ENCODE measurements around the gene RUFY4.
"Not testable (repeated sequence)": the region's sequence is repeated elsewhere in the genome, so short reads cannot be mapped to it uniquely, and the experiment has no call there.

The RUFY4 gene

DNA sequence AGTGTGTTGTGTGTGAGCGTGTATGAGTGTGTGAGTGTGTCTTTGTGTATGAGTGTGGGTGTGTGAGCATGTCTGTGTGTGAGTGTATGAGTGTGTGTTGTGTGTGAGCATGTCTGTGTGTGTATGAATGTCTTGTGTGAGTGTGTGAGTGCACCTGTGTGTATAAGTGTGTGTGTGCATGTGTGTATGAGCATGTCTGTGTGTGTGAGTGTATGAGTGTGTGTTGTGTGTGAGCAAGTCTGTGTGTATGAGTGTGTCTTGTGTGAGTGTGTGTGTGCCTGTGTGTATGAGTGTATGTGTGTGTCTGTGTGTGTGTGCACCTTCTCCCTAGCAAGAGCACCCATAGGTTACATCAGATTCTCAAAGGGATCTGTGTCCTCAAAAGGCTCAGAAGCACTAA, 37.8 kb upstream of the RUFY4 start:
- no peak for DNase-seq (ENCODE audit: low read depth, low spot score)

DNA sequence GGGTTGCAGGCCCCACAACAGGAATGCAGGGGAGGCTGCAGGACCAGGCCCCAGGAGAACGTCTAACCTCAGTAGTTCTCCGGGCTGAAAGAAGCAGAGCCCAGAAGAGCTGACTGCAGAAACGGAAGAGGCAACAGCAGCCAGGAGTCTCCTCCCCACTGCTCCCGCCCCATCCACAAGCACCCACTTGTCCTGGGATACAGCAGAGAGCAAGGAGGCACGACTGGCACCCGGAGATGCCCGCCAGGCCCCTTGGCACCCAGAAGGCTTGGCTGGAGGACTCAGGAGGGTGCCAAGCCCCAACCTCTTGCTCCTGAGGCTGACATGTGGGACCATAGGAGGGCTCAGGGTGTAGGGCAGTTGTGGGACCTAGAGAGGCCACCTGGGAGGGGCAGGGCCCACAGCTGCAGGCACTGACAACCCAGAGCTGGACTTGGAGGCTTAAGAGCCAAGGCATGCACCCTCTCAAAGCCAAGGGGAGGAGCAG, 37.2 kb upstream of the RUFY4 start:
- no peak for DNase-seq (ENCODE audit: low read depth, low spot score)

DNA sequence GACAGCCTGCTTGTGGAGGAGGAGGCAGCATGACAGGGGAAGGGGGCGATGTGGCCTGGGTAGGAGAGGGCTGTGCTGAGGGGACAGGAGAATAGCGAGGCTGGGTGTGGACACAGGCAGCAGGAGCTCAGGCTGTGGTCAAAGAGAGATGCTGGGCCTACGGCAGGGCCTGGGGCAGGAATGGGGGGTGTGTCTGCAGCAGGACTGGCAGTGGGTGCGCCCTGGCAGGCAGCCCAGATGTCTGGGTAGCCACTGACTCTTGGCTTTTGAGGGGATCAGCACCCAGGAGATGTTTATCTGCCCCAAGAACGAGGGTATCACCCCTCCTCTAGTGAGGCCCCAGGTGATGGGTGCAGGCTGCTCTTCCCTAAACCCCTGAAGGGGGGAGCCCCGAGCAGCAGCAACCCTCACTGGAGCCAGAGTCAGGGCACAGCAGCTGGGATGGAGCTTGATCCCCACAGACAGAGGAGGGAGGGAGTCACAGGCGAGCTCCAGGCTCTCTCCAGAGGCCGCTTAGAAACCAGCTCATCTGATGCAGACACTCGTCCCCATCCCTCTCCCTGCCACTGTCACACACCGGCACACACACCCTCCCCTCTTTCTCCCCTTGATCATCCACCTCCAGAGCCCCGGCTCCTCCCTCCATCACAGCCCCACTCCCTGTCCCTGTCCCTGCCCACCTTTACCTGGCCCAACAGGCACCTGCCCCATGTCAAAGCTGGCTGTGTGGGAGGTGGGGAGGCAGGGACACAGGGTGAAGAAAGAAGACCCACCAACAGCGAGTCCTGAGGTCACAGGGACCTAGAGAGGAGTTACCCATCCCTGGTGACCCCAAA, 36.5 kb upstream of the RUFY4 start:
- DNase-seq (ENCODE audit: low read depth, low spot score), result no peak

DNA sequence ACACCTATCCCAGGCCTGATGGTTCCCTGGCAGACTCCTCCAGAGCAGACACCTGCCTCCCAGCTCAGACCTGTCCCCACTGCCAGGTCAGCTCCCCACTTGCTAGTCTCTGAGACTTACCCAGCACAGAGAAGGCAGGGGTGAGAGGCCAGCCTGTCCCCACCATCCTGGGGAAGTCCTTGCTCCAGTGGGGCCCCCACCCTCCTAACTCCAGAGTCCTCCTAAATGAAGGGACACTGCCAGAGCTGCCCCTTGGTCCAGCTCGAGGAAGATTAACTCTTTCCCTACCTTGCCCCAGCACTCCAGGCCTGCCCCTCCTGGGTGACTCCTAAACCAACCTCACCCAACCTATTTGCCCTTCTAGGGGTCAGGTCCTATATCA, 35.9 kb upstream of the RUFY4 start:
- no peak for DNase-seq (ENCODE audit: low read depth, low spot score)

DNA sequence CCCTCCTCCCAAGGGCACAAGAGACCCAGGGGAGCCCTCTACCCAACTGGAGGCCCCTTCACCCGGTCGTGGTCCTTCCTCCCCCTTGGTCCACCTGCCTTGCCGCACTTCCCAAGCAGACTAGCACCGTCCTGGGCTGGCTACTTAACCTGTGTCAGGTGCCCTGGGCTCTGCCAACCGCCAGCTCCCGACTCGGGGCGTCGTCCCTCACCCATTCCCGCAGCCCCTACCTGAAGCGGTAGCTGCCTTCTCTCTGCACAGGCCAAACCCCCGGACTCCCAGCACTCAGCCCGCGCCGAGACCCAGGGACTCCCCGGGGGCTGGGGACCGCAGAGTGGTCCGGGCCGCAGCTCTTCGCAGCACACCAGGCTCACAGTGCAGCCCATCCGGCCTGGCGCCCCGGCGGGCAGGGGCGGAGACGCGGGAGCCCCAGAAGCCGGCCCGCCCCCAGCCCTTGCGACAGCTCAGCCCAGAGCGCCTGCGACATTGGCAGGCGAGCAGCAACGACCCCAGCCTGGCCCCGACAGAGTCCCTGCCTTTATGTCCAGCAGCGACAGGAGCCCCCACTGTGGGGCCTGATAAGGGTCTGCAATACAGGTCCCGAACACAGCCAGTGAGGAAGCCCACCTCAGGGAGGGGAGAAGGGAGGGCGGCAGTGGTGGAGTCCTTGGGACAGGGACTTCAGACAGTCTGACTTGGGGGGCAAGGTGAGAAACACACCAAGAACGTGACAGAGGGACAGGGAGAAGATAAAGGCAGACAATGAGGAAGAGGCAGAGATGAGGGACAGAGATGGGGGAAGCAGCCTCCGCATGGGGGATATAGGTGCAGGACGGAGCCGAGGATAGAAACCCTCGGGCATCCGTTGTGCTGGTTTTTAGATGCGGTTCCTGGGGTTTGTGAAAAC, 35.2 kb upstream of the RUFY4 start:
- DNase-seq (ENCODE audit: low read depth, low spot score), result no peak

DNA sequence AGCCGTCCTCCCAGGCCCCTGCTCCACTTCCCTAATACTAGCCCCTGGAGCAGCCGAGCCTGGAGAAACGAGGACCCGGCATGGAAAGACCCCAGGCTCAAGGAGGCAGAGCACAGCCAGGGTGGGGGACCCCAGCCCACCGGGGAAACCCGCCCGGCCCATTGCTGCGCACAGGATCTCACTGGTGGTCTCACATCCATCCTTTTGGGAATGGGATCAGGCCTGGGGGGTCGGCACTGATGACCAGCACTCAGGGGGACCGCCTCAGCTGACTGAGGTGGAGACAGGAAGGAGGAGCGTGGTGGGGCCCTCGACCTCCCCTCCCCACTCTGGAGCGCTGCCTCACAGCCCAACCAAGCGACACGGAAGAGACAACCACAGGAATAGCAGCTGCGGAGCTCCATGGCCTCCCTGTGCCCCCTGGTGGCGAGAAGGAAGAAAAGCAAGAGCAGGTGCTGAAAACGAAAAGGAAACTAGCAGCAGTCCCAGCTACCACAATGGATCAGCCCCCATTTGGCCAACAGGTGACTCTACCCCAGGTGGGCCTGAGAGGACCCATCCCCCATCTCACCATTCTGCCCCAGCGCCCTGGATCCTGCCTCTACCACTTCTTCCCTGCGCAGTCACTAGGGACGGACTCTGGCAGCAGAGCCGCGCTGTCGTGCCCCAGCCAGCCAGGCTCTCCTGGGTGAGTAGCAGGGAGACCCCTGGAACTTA, 34.4 kb upstream of the RUFY4 start:
- peak; percentile 13 for DNase-seq (ENCODE audit: low read depth, low spot score)

DNA sequence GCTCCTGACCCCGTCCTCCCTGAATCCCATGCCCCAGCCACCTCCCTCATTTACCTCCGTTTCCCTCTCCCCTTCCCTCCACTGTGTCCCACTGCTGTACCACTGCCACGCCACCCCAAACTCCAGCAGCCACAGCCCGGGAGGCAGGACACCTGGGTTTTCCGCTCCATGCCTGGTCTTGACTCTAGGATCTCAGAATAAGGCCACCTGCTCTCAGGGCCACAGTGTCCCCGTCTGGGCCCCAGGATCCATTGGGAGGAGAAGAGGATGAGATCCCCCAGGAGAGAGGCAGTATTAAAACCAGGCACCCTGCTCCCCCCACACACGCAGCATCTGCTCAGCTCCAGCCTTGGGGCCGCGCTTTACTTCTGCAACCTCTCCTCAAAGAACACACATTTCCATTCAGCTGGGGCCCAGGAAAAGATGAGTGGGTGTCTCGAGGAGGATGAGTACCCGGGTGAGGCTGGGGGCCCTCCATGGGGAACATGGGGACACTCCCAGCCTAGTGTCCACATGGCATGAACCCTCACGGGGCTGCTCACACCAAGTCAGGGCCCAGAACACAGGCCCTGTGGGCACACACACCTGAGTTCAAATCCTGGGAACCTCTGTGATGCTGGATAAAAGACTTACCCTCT, 33.5 kb upstream of the RUFY4 start:
- DNase-seq (ENCODE audit: low read depth, low spot score), result no peak

DNA sequence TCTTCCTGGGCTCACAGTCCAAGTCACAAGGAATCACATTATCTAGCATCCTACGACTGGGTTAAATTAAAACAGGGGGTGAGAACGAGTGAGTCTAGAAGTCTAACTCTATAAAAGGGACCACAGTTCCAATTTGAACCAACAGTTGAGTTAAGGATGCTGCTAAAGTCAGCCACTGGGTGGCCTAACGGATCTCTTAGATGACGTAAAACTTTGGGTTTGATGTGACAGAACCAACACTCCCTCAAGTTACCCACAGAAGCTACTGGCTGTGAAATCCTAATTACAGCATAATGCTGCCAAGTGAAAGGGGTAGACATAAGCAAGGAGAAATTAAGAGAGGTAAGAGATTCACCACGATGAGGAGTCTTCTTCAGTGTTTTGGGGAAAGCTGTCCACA, 32.7 kb upstream of the RUFY4 start:
- no peak for DNase-seq (ENCODE audit: low read depth, low spot score)

DNA sequence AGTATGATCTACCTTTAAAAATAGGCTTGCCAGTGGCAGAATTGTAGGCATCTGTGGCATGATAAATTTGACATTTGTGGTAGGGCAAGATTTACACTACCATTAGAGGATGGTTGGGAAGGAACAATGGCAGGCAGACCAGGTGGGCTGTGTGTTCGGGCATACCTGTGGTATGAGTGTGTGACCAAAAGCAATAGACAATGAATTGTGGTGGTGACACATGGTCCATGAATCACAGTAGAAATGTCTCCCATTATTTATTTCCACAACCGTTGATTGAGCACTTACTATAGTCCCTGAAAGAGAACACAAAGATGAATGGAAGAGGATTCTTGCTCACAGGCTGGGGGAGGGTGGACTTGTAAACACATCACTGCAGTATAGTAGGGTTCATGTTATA, 29.9 kb upstream of the RUFY4 start:
- DNase-seq (ENCODE audit: low read depth, low spot score), result no peak

DNA sequence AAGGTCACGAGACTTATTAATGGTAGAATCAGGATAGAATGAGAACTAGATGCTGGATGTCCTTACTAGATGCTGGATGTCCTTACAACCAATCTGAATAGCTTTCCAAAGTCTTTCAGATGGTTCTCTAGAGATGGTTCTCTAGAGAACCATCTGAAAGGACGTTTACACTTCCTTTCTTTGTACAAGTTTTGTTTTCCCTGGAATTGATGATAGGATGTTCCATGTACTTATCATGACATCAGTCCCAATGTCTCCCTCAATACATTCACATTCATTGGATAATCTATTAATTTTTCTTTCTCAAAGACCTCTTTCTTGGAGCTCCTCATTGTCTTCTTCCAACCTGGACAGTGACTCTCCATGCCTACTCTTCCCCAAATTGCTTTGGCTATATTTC, 28.2 kb upstream of the RUFY4 start:
- no peak for DNase-seq (ENCODE audit: low read depth, low spot score)

DNA sequence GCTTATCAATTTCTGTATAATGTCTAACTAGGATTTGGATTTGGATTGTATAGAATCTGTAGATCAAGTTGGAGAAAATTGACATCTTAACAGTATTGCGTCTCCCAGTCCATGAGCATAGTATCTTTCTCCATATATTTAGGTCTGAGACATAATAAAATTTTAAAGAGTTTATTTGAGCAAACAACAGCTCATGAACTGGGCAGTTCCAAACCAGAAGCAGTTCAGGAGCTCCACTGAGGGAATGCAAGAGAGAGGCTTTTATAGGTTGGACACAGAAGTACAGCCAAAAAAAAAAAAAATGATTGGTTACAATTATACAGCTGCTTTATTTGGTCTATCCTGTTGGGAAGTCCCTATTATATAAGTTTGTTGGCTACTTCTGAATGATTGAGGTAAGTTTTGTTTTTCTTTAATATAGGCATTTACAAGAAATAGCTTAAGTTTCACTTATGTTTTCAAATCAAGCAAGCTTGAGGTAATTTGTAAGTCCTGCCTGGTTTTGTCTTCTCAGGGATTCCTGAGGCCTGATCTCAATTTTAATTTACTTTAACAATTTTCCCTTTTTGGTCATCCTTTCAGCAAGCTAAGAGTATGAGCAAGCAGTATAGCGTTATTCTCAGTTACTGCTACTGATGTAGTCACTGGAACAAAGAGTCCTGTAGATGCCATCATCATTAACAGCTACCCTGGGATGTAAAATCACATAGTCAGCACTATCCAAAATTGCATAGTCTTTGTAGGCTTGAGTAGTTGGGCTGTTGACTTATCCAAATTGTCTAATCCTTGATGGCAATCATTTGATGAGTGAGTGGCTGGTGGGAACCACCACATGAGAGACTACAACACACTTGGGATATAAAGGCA, 27.5 kb upstream of the RUFY4 start:
- no peak for DNase-seq (ENCODE audit: low read depth, low spot score)

DNA sequence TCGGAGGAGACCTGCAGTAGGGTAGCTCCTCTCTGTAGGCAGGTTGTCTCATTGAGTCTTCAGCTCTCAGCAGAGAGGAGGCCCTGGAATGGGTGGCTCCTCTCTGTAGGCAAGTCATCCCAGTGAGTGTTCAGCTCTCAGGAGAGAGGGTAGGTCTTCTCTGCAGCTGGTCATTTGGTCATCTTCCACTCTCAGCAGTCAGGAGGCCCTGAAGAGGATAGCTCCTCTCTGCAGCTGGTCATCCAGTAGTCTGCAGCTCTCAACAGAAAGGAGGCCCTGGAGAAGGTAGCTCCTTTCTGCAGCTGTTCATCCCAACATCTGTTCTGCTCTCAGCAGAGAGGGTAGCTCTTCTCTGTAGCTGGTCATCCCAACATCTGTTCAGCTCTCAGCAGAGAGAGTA, 26.0 kb upstream of the RUFY4 start:
- DNase-seq (ENCODE audit: low read depth, low spot score), result no peak

DNA sequence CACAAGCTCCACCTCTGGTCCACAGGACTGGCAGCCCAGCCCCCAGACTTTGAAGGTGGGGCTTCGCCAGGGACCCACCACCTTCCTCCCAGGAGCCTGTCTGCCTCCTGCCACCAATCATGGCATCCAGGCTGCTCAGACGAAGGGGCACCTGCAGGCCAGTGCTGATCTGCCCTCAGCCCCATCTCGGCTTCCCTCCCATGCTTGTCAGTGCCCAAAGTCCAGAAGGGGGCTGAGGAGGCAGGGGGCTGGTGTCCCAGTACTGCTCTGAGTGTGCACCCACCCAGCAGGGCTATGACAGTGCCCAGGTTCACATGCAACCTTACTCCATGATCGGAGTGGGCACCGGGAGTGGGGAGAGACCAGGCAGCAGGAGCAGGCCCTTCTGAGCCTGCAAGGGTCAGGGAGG, 25.3 kb upstream of the RUFY4 start:
- no peak for DNase-seq (ENCODE audit: low read depth, low spot score)

DNA sequence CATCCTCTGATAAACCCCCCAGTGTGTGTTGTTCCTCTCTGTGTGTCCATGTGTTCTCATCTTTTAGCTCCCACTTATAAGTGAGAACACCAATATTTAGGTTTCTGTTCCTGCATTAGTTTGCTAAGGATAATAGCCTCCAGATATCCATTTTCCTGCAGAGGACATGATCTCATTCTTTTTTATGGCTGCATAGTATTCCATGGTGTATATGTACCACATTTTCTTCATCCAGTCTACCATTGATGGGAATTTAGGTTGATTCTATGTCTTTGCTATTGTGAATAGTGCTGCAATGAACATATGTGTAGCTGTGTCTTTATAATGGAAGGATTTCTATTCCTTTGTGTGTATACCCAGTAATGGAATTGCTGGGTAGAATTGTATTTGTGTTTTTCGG, 24.5 kb upstream of the RUFY4 start:
- not testable (repeated sequence) for DNase-seq (ENCODE audit: low read depth, low spot score)

DNA sequence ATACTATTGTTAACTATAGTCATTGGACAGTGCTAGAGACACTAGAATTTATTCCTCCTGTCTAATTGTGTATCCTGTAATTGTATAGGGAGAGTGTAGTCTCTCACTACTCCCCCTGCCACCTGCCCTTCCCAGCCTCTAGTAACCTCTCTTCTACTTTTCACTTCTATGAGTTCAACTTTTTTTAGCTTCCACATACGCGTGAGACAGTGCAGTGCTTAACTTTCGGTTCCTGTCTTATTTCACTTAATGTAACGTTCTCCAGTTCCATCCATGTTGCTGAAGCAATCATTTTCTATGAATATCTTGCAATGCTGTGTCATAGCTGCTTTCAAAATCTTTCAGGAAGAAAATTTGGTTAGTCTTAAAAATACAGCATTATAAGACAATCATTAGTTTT, 22.8 kb upstream of the RUFY4 start:
- DNase-seq (ENCODE audit: low read depth, low spot score), result no peak

DNA sequence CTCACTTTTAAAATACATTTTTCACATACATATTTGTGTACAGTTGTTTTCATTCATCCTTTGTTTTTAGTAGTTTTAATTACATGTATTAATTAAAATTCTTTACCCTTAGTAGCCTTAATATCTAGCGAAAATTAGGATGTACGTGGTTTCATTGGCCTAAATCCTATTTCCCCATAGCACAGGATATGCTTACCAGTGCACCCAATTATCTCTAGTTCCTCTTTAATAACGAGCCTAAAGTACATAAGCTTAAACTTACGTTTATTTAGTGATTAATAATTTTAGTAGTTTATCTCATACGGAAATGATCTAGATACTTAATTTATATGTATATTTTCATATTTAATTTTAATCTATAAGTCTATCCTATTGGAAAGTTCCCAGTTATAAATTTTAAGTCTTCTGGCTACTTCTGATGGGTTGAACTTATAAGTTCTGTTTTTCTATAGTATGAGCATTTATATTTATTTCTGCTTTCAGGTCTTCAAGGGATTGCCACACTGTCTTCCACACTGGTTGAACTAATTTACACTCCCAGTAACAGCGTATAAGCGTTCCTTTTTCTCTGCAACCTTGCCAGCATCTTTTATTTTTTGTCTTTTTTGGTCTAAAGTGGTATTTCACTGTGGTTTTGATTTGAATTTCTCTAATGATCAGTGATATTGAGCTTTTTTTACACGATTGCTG, 21.4 kb upstream of the RUFY4 start:
- no peak for DNase-seq (ENCODE audit: low read depth, low spot score)

DNA sequence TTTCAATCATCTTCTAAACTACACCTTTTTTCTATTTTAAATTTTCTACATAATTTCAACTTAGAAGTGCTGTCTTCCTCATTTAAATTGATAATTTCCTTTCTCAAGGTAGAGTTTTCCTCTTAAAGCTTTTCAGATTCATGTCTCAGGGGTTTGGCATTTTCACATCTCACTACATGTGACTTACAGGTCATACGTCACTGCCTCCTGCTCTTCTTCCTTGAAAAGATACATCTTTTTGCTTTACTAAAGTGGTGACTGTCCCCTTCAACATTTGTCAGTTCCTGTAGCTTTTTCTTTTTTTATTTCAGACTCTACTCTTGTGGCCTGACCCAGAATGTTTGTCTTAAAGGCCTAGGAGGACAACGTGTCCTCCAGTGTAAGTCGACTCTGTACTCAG, 17.1 kb upstream of the RUFY4 start:
- DNase-seq (ENCODE audit: low read depth, low spot score), result no peak

DNA sequence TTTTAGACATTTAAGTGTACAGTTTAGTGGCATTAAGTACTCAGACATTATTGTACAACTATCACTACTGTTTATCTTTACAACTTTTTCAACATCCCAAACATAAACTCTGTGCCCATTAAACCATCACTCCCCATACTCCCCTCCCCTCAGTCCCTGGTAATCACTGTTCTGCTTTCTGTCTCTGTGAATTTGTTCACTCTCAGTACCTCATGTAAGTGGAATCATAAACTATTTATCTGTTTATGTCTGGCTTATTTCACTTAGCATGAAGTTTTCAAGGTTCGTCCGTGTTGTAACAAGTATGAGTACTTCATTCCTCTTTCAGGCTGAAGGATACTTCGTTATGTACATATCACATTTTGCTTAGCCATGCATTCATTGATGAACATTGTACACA, 9.8 kb upstream of the RUFY4 start:
- no peak for DNase-seq (ENCODE audit: low read depth, low spot score)

DNA sequence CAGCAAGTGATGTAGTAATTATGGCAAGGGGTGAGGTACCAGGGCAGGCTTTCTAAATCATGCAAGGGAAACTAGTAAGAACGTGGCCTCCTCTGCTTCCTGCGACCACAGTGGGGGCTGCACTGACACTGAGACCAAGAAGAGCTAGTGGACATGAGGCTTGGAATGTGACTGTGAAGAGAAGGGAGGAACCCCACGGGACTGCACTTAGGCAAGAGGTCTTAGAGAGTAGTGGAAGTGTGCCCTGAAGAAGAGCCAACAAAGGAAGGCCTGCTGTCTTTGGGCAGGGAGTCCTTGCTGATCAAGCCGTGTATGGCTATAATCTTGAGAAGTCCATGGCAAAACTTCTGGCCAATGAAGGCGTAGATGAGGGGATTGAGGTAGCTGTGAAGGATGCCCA, 8.9 kb upstream of the RUFY4 start:
- DNase-seq (ENCODE audit: low read depth, low spot score), result no peak

Measured in smooth muscle cell of the brain vasculature (primary cell).